Thyroid gland (tissue), 4 donors: ENCODE data around the gene RFLNA. TPM values are rescaled to one million over a fixed set of nuclear protein-coding genes. Genes with fewer than 3 reads are reported as not detected.

Source experiments
- DNase-seq, 2 donors: peaks; one replicate each; pipeline ENCODE4 v3.0.0-alpha.2; 2019
- H3K27ac ChIP-seq, 3 donors: fragments of 200-600 bp; sonication (generic); 1 replicate in 2 of 3; 2 replicates in 1 of 3; pipeline ENCODE4 v1.5.1; 2016 to 2019; ENCODE audit warnings: mild to moderate bottlenecking in 1 of 3, moderate library complexity in 1 of 3
- H3K27me3 ChIP-seq: fragments of 200-600 bp; sonication (generic); one replicate; pipeline ENCODE4 v1.5.1; 2019
- H3K36me3 ChIP-seq, 2 donors: fragments of 200-600 bp; sonication (generic); one replicate each; pipeline ENCODE4 v1.5.1; 2016 to 2019
- H3K4me1 ChIP-seq, 2 donors: fragments of 200-600 bp; sonication (generic); one replicate each; pipeline ENCODE4 v1.5.1; 2017 to 2019
- H3K4me3 ChIP-seq, 3 donors: fragments of 200-600 bp; sonication (generic); replicated peaks in 1 of 3; 1 replicate in 2 of 3; 2 replicates in 1 of 3; pipeline ENCODE4 v1.5.1; 2016; ENCODE audit warnings: mild to moderate bottlenecking in 1 of 3
- H3K9me3 ChIP-seq: fragments of 200-600 bp; sonication (generic); one replicate; pipeline ENCODE4 v1.5.1; 2017
- POLR2A ChIP-seq, 2 donors: fragments of 450-650 bp; IDR thresholded peaks; one replicate each; pipeline ENCODE4 v1.6.1; 2017; ENCODE audit warnings: antibody characterized with exemption in 2 of 2, mild to moderate bottlenecking in 2 of 2, moderate library complexity in 1 of 2
- WGBS, 2 donors: methylation state at CpG; one replicate each; pipeline ENCODE4 v1.1.5; 2017; 5-methylcytosine and 5-hydroxymethylcytosine counted together
- intact Hi-C: fragments of 100-400 bp; cut with DNase I; formaldehyde crosslinking; loops from one replicate; pipeline ENCODE4 v1.15.1; 2023
- microRNA-seq: library from miRNA; unstranded; fragments of <30 nt; microRNA quantifications from one replicate; pipeline ENCODE4, GENCODE V29; 2016
- small RNA-seq: library from RNA; depleted of rRNA; stranded (forward); fragments of <200 nt; gene quantifications from one replicate; pipeline ENCODE3, GENCODE V24; 2016
- total RNA-seq, 4 donors: library from RNA; depleted of rRNA; stranded (reverse); fragments of >200 nt; gene quantifications; one replicate each; pipeline ENCODE4 v1.2.3, GENCODE V29; 2016
- TF ChIP-seq, protein P1 (sequence below), 6 experiments: fragments of 200-600 bp in 3 of 6; fragments of 450-650 bp in 3 of 6; sonication (generic) in 3 of 6; IDR thresholded peaks; one replicate each; pipeline ENCODE4 v1.5.1; 2016 to 2019; ENCODE audit warnings: antibody characterized with exemption in 6 of 6, mild to moderate bottlenecking in 2 of 6, inconsistent platforms in 1 of 6, moderate library complexity in 1 of 6

Gene RFLNA
- total RNA-seq, 4 donors from 2014 or later, result 0.40 to 4.5 TPM; not detected in 2

DNA sequence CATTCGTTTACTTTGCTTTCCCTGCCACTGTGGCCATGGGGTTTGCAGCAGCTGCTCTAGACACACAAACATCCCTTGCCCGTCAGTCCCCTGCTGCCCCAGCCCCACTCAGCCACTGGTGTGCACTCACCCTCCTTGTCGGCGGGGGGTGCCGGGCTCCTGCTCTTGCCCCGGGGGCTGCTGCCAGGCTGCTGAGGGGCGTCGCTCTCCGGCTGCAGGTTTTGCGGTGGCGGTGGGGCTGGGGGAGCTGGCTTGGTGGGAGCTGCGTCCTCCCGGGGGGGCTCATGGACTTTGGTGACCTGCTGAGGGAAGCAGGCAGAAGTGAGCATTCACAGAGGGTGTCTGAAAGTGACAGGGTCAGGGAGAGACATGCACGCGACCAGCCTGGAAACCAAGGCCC, 67.1 kb downstream of the RFLNA start:
- DNase-seq, result no peak
- 92 to 97% methylated on average over 2 to 8 of the region's 15 CpGs for WGBS, 2 donors
- TF ChIP-seq, protein P1, sequence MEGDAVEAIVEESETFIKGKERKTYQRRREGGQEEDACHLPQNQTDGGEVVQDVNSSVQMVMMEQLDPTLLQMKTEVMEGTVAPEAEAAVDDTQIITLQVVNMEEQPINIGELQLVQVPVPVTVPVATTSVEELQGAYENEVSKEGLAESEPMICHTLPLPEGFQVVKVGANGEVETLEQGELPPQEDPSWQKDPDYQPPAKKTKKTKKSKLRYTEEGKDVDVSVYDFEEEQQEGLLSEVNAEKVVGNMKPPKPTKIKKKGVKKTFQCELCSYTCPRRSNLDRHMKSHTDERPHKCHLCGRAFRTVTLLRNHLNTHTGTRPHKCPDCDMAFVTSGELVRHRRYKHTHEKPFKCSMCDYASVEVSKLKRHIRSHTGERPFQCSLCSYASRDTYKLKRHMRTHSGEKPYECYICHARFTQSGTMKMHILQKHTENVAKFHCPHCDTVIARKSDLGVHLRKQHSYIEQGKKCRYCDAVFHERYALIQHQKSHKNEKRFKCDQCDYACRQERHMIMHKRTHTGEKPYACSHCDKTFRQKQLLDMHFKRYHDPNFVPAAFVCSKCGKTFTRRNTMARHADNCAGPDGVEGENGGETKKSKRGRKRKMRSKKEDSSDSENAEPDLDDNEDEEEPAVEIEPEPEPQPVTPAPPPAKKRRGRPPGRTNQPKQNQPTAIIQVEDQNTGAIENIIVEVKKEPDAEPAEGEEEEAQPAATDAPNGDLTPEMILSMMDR (IDR thresholded peaks at IDR 0.05), result no peak
- TF ChIP-seq POLR2A (IDR thresholded peaks at IDR 0.05), result no peak
- peaks cover 0 to 5% of the 10 kb centered on the region in 2 donors for H3K36me3 ChIP-seq
- H3K27ac ChIP-seq, result no peak overlapping the region
- no peaks in the 10 kb centered on the region for H3K27me3 ChIP-seq
- intact Hi-C loops, result no loop called here
- no peak overlapping the region for H3K4me3 ChIP-seq
- no peaks in the 10 kb centered on the region for H3K9me3 ChIP-seq
- peaks cover 23 to 32% of the 10 kb centered on the region in 2 donors for H3K4me1 ChIP-seq

DNA sequence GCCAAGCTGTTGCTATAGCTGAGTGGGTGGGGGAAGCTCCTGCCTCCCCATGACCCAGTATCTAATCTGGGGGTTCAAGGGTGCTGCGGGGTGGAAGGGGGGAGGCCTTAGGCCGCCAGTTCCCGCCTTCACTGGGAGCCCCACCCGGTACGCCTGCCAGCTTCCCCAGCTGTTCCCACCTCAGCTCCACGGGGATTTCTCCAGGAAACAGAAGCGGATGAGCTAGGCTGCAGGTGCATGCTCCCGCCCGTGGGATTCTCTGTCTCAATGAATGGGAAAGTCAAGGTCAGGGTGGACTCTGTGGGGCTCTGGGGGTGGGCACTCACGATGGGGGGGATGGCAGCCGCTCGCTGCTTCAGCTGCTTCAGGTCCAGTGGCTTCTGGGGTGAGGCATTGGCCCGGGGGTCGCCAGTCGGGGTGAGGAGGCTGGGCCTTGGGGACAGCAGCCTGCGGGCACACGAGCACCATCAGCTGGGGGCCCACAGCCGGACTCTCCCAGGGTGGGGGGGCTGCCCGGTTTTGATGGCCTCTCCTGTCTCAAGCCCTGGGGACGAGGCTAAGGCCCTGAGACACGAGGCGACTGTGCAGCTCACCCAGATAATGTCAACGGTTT, 68.6 kb downstream of the RFLNA start:
- Histone ChIP-seq H3K4me3 (no peak overlapping the region), H3K27ac (no peak overlapping the region), H3K36me3 (peaks cover 0 to 5% of the 10 kb centered on the region in 2 donors), H3K4me1 (peaks cover 35 to 47% of the 10 kb centered on the region in 2 donors), H3K9me3 (no peaks in the 10 kb centered on the region), H3K27me3 (no peaks in the 10 kb centered on the region)
- no peak for DNase-seq
- 82 to 90% methylated on average over 11 to 22 of the region's 23 CpGs for WGBS, 2 donors
- intact Hi-C loops, result no loop called here
- TF ChIP-seq, protein P1 (IDR thresholded peaks at IDR 0.05), result no peak
- TF ChIP-seq POLR2A (IDR thresholded peaks at IDR 0.05), result no peak

DNA sequence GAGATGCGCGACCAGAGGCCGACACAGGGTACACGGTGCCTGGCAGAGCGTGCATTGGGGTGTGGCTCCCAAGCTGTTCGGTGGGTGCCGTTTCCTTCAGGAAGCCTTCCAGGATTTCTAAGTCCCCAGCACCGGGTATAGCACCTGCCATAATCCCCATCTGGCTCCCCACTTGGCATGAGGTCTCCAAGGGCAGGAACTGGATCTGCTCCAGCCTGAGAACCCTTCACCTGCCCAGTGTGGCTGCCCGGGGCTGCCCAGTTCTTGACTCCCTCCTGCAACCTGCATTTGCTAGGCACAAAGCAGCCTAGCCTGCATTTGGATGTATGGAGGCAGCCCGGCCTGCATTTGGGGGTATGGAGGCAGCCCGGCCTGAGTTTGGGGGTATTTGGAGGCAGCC, 69.7 kb downstream of the RFLNA start:
- intact Hi-C loops, result no loop called here

More for the DNA sequence above, 69.7 kb downstream of the RFLNA start:
- TF ChIP-seq POLR2A (IDR thresholded peaks at IDR 0.05), result no peak
- TF ChIP-seq, protein P1 (IDR thresholded peaks at IDR 0.05), result no peak
- H3K27ac ChIP-seq, result no peak overlapping the region
- peaks cover 36 to 48% of the 10 kb centered on the region in 2 donors for H3K4me1 ChIP-seq
- H3K36me3 ChIP-seq, result no peaks in the 10 kb centered on the region
- DNase-seq, result no peak
- H3K9me3 ChIP-seq, result no peaks in the 10 kb centered on the region
- no peaks in the 10 kb centered on the region for H3K27me3 ChIP-seq
- 87 to 92% methylated on average over 10 to 11 of the region's 11 CpGs for WGBS, 2 donors
- no peak overlapping the region for H3K4me3 ChIP-seq

Small RNA genes lying within 50 kb of the gene (microRNA-seq; reads per million reads assigned to microRNA genes)
- not detected for gene MIR6880

Small RNA genes lying within 50 kb of the gene (small RNA-seq; reads per million reads assigned to genes)
- gene MIR6880, result not detected
